HG03108 (cell line): ENCODE measurements around the gene OR6K6.

Experiments used
- ATAC-seq: cut with Tn5 transposase; IDR thresholded peaks from one replicate; pipeline ENCODE4 v1.9.1; 2021; ENCODE audit warnings: moderate library complexity; ENCODE audit not compliant: unreplicated experiment

Gene OR6K6

GRCh38 chr1:158800526-158800925 lies 46.0 kb downstream of the OR6K6 start:
- no peak for ATAC-seq

GRCh38 chr1:158801396-158801795 lies 46.9 kb downstream of the OR6K6 start:
- ATAC-seq, result no peak

- ATAC-seq, result no peak
Measured at GRCh38 chr1:158803678-158804077, 49.2 kb downstream of the OR6K6 start.
